HL-60/S4 (cell line): ENCODE measurements around the gene TOX3.

ENCODE experiments used
- in situ Hi-C: fragments of 300-500 bp; cut with MboI; formaldehyde crosslinking; loops from 2 replicates; pipeline ENCODE4 v1.14.3; 2022; ENCODE audit warnings: low sequenced_read_pairs

The TOX3 gene

GRCh38 chr16:52408191-52408845 is 138.6 kb downstream of the TOX3 start:
- in situ Hi-C loops = no loop called here

- in situ Hi-C loops = no loop called here
Measured at GRCh38 chr16:52407778-52408177, 139.2 kb downstream of the TOX3 start.

GRCh38 chr16:52405441-52405840 is 141.5 kb downstream of the TOX3 start:
- in situ Hi-C loops = no loop called here

- in situ Hi-C loops = no loop called here
Measured at GRCh38 chr16:52404546-52404945, 142.4 kb downstream of the TOX3 start.

GRCh38 chr16:52399116-52399515 is 147.8 kb downstream of the TOX3 start:
- in situ Hi-C loops = no loop called here

- in situ Hi-C loops = no loop called here
Measured at GRCh38 chr16:52398491-52398960, 148.4 kb downstream of the TOX3 start.

GRCh38 chr16:52398021-52398420 is 148.9 kb downstream of the TOX3 start:
- in situ Hi-C loops = no loop called here

GRCh38 chr16:52393448-52393847 is 153.5 kb downstream of the TOX3 start:
- in situ Hi-C loops = no loop called here

- in situ Hi-C loops = no loop called here
Measured at GRCh38 chr16:52389045-52389444, 157.9 kb downstream of the TOX3 start.
